ENCODE results near the gene DPP6. TPM values are rescaled to one million over a fixed set of nuclear protein-coding genes. Genes with fewer than 3 reads are reported as not detected.

The DPP6 gene
- total and polyA plus RNA-seq, 2 experiments from 2014 or later = not detected

GRCh38 chr7:154856733-154857132 is 804.5 kb downstream of the DPP6 start:
- no peaks in the 10 kb centered on the region for H3F3A ChIP-seq (replicated peaks; ENCODE audit: low read depth)
- H3K4me1 ChIP-seq (ENCODE audit: insufficient read depth) = no peaks in the 10 kb centered on the region
- no peak for ATAC-seq
- no peaks in the 10 kb centered on the region for H4K20me1 ChIP-seq (replicated peaks; ENCODE audit: insufficient read depth)
- H3K9me2 ChIP-seq (ENCODE audit: insufficient read depth) = no peaks in the 10 kb centered on the region
- H3K4me2 ChIP-seq = no peak overlapping the region
- H3K27ac Mint-ChIP-seq = no peak overlapping the region
- H3K27ac ChIP-seq (ENCODE audit: low read depth) = no peak overlapping the region
- no peak overlapping the region for H2AFZ ChIP-seq
- H3K79me2 ChIP-seq (replicated peaks; ENCODE audit: insufficient read depth) = no peaks in the 10 kb centered on the region
- TF ChIP-seq ETS1 (IDR thresholded peaks at IDR 0.05) = no peak
- no peak for TF ChIP-seq EZH2phosphoT487 (IDR thresholded peaks at IDR 0.05; ENCODE audit: unreplicated experiment)
- TF ChIP-seq POLR2AphosphoS5 (IDR thresholded peaks at IDR 0.05; ENCODE audit: low read depth) = no peak
- no peak for TF ChIP-seq NANOG (IDR thresholded peaks at IDR 0.05; ENCODE audit: borderline replicate concordance)
- no peak for TF ChIP-seq ZNF462 (CRISPR knock-in tag; IDR thresholded peaks at IDR 0.05)
- TF ChIP-seq CREB1 (CRISPR knock-in tag; IDR thresholded peaks at IDR 0.05; ENCODE audit: low read depth) = no peak
- TF ChIP-seq ZNF331 (CRISPR knock-in tag; IDR thresholded peaks at IDR 0.05; ENCODE audit: low read depth) = no peak
- TF ChIP-seq, protein P1, sequence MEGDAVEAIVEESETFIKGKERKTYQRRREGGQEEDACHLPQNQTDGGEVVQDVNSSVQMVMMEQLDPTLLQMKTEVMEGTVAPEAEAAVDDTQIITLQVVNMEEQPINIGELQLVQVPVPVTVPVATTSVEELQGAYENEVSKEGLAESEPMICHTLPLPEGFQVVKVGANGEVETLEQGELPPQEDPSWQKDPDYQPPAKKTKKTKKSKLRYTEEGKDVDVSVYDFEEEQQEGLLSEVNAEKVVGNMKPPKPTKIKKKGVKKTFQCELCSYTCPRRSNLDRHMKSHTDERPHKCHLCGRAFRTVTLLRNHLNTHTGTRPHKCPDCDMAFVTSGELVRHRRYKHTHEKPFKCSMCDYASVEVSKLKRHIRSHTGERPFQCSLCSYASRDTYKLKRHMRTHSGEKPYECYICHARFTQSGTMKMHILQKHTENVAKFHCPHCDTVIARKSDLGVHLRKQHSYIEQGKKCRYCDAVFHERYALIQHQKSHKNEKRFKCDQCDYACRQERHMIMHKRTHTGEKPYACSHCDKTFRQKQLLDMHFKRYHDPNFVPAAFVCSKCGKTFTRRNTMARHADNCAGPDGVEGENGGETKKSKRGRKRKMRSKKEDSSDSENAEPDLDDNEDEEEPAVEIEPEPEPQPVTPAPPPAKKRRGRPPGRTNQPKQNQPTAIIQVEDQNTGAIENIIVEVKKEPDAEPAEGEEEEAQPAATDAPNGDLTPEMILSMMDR (conservative IDR thresholded peaks at IDR 0.05; ENCODE audit: low read depth in 2 of 2) = no peak
- no peak for TF ChIP-seq REST (IDR thresholded peaks at IDR 0.05; ENCODE audit: unreplicated experiment)
- TF ChIP-seq ZNF114 (CRISPR knock-in tag; IDR thresholded peaks at IDR 0.05) = no peak
- TF ChIP-seq EZH2 (IDR thresholded peaks at IDR 0.05; ENCODE audit: low read depth, unreplicated experiment) = no peak
- no peak for TF ChIP-seq STAT1 (IDR thresholded peaks at IDR 0.05; ENCODE audit: unreplicated experiment)
- TF ChIP-seq JUNB (IDR thresholded peaks at IDR 0.05; ENCODE audit: unreplicated experiment) = no peak
- no peaks in the 10 kb centered on the region for H3K36me3 ChIP-seq (ENCODE audit: insufficient read depth)
- H3K4me1 Mint-ChIP-seq = no peaks in the 10 kb centered on the region; the same call in 2 of the 3 replicates
- no peaks in the 10 kb centered on the region for H3K36me3 Mint-ChIP-seq (ENCODE audit: low read depth)
- H3K4me3 Mint-ChIP-seq = no peak overlapping the region
- H3K27me3 ChIP-seq (ENCODE audit: insufficient read depth) = no peaks in the 10 kb centered on the region
- peaks cover 1% of the 10 kb centered on the region for H3K27me3 Mint-ChIP-seq (ENCODE audit: insufficient read depth, low read depth, poor library complexity)
- peaks cover 10% of the 10 kb centered on the region for H3K9me3 Mint-ChIP-seq
- no peak overlapping the region for H3K4me3 ChIP-seq
- DNase-seq (ENCODE audit: low spot score) = no peak
